ENCODE results near the gene LRTM1.
A peak's percentile ranks its signal among the peaks of the same experiment; 100 is the strongest.

The LRTM1 gene

GRCh38 chr3:54928046-54928770 is at the start of gene LRTM1:
LRTM1 (minus strand) TSS chr3:54928059; CDS start chr3:54927911, 148 bp downstream.
- no peak for DNase-seq

- DNase-seq = no peak
Observed at GRCh38 chr3:54977439-54977838, 49.6 kb upstream of the LRTM1 start.

- no peak for DNase-seq
Observed at GRCh38 chr3:54970895-54971294, 43.0 kb upstream of the LRTM1 start.

- no peak for DNase-seq
Observed at GRCh38 chr3:54969652-54970051, 41.8 kb upstream of the LRTM1 start.

- DNase-seq = no peak
Observed at GRCh38 chr3:54968546-54969172, 40.8 kb upstream of the LRTM1 start.

GRCh38 chr3:54967731-54968161 is 39.9 kb upstream of the LRTM1 start:
- no peak for DNase-seq

GRCh38 chr3:54966979-54967378 is 39.1 kb upstream of the LRTM1 start:
- DNase-seq = no peak

GRCh38 chr3:54965746-54966145 is 37.9 kb upstream of the LRTM1 start:
- DNase-seq = no peak

GRCh38 chr3:54964081-54964480 is 36.2 kb upstream of the LRTM1 start:
- no peak for DNase-seq

- DNase-seq = no peak
Observed at GRCh38 chr3:54963641-54964040, 35.8 kb upstream of the LRTM1 start.

GRCh38 chr3:54962200-54962599 is 34.3 kb upstream of the LRTM1 start:
- no peak for DNase-seq

GRCh38 chr3:54960701-54961100 is 32.8 kb upstream of the LRTM1 start:
- no peak for DNase-seq

GRCh38 chr3:54960082-54960481 is 32.2 kb upstream of the LRTM1 start:
- DNase-seq = no peak

- no peak for DNase-seq
Observed at GRCh38 chr3:54957711-54958110, 29.9 kb upstream of the LRTM1 start.

- DNase-seq = no peak
Observed at GRCh38 chr3:54955941-54956340, 28.1 kb upstream of the LRTM1 start.

- no peak for DNase-seq
Observed at GRCh38 chr3:54955496-54955895, 27.6 kb upstream of the LRTM1 start.

- DNase-seq = no peak
Observed at GRCh38 chr3:54954521-54954920, 26.7 kb upstream of the LRTM1 start.

- DNase-seq = no peak
Observed at GRCh38 chr3:54954022-54954421, 26.2 kb upstream of the LRTM1 start.

GRCh38 chr3:54951405-54951804 is 23.5 kb upstream of the LRTM1 start:
- DNase-seq = peak; percentile 68

- DNase-seq = no peak
Observed at GRCh38 chr3:54950391-54951003, 22.6 kb upstream of the LRTM1 start.

GRCh38 chr3:54949491-54950044 is 21.7 kb upstream of the LRTM1 start:
- DNase-seq = no peak

- no peak for DNase-seq
Observed at GRCh38 chr3:54941690-54942362, 14.0 kb upstream of the LRTM1 start.

GRCh38 chr3:54940971-54941370 is 13.1 kb upstream of the LRTM1 start:
- DNase-seq = peak; percentile 27
